Liver (tissue), 9 donors: ENCODE results near the gene PPP2R5C. TPM values are rescaled to one million over a fixed set of nuclear protein-coding genes. Genes with fewer than 3 reads are reported as not detected.

Source experiments
- DNase-seq: peaks from one replicate; pipeline ENCODE4 v3.0.0-alpha.2; 2017; ENCODE audit warnings: low spot score
- H3K27ac ChIP-seq, 2 donors: one replicate each; pipeline ENCODE4 v1.7.0; 2013; ENCODE audit warnings: inconsistent platforms in 2 of 2, low read length in 2 of 2, control low read depth in 1 of 2, low read depth in 1 of 2, mild to moderate bottlenecking in 1 of 2
- H3K27me3 ChIP-seq, 4 donors: one replicate each; pipeline versions ENCODE4 v1.6.1 to v1.7.0; 2013; ENCODE audit warnings: low read length in 3 of 4, inconsistent platforms in 1 of 4, mild to moderate bottlenecking in 1 of 4, moderate library complexity in 1 of 4; ENCODE audit not compliant: control insufficient read depth in 4 of 4, insufficient read depth in 4 of 4
- H3K36me3 ChIP-seq, 4 donors: one replicate each; pipeline versions ENCODE4 v1.6.1 to v1.7.0; 2013; ENCODE audit warnings: low read length in 3 of 4, mild to moderate bottlenecking in 3 of 4, low read depth in 1 of 4, moderate library complexity in 1 of 4; ENCODE audit not compliant: control insufficient read depth in 4 of 4, insufficient read depth in 3 of 4
- H3K4me1 ChIP-seq, 4 donors: one replicate each; pipeline versions ENCODE4 v1.6.1 to v1.7.0; 2013; ENCODE audit warnings: low read length in 3 of 4, mild to moderate bottlenecking in 3 of 4, moderate library complexity in 1 of 4; ENCODE audit not compliant: control insufficient read depth in 4 of 4, insufficient read depth in 4 of 4
- H3K4me3 ChIP-seq, 3 donors: one replicate each; pipeline versions ENCODE4 v1.6.1 to v1.7.0; 2013; ENCODE audit warnings: low read length in 3 of 3, control low read depth in 1 of 3, low read depth in 1 of 3, mild to moderate bottlenecking in 1 of 3
- H3K9ac ChIP-seq, 2 donors: one replicate each; pipeline ENCODE4 v1.7.0; 2013; ENCODE audit warnings: low read length in 2 of 2, mild to moderate bottlenecking in 2 of 2, moderate library complexity in 2 of 2, control low read depth in 1 of 2, low read depth in 1 of 2
- H3K9me3 ChIP-seq, 4 donors: one replicate each; pipeline versions ENCODE4 v1.6.1 to v1.7.0; 2013; ENCODE audit warnings: low read length in 3 of 4; ENCODE audit not compliant: control insufficient read depth in 4 of 4
- ATF3 ChIP-seq: IDR thresholded peaks from 2 replicates; pipeline ENCODE4 v1.6.1; 2016; ENCODE audit warnings: antibody characterized with exemption
- CTCF ChIP-seq: fragments of 150-350 bp; IDR thresholded peaks from 2 replicates; pipeline ENCODE4 v1.5.1; 2017; ENCODE audit warnings: improper control_type of control experiment, low read depth, low read length; ENCODE audit not compliant: missing input control
- EGR1 ChIP-seq, 2 donors: IDR thresholded peaks; 2 replicates each; pipeline ENCODE4 v1.6.1; 2016 to 2018; ENCODE audit warnings: antibody characterized with exemption in 2 of 2, low read depth in 2 of 2
- FOXA1 ChIP-seq: IDR thresholded peaks from 2 replicates; pipeline ENCODE4 v1.6.1; 2016; ENCODE audit warnings: antibody characterized with exemption
- FOXA2 ChIP-seq: IDR thresholded peaks from 2 replicates; pipeline ENCODE4 v1.6.1; 2016; ENCODE audit warnings: antibody characterized with exemption
- GABPA ChIP-seq, 2 donors: IDR thresholded peaks in 1 of 2; conservative IDR thresholded peaks in 1 of 2; 2 replicates each; pipeline ENCODE4 v1.6.1; 2016; ENCODE audit warnings: antibody characterized with exemption in 2 of 2, mild to moderate bottlenecking in 1 of 2, moderate library complexity in 1 of 2
- HNF4A ChIP-seq, 2 donors: conservative IDR thresholded peaks; 2 replicates each; pipeline ENCODE4 v1.6.1; 2016; ENCODE audit warnings: antibody characterized with exemption in 2 of 2, mild to moderate bottlenecking in 2 of 2
- HNF4G ChIP-seq: IDR thresholded peaks from 2 replicates; pipeline ENCODE4 v1.6.1; 2016; ENCODE audit warnings: antibody characterized with exemption
- NR2F2 ChIP-seq: IDR thresholded peaks from 2 replicates; pipeline ENCODE4 v1.6.1; 2016; ENCODE audit warnings: antibody characterized with exemption
- RAD21 ChIP-seq, 2 donors: IDR thresholded peaks; 2 replicates each; pipeline ENCODE4 v1.6.1; 2016; ENCODE audit warnings: antibody characterized with exemption in 2 of 2, mild to moderate bottlenecking in 2 of 2
- REST ChIP-seq: IDR thresholded peaks from 2 replicates; pipeline ENCODE4 v1.6.1; 2016; ENCODE audit warnings: antibody characterized with exemption, mild to moderate bottlenecking
- RXRA ChIP-seq, 2 donors: IDR thresholded peaks; 2 replicates each; pipeline ENCODE4 v1.6.1; 2017 to 2018; ENCODE audit warnings: antibody characterized with exemption in 2 of 2, mild to moderate bottlenecking in 1 of 2
- TAF1 ChIP-seq: conservative IDR thresholded peaks from 2 replicates; pipeline ENCODE4 v1.6.1; 2016; ENCODE audit warnings: antibody characterized with exemption, mild to moderate bottlenecking
- YY1 ChIP-seq: IDR thresholded peaks from 2 replicates; pipeline ENCODE4 v1.6.1; 2016; ENCODE audit warnings: antibody characterized with exemption, mild to moderate bottlenecking
- ZBTB33 ChIP-seq: IDR thresholded peaks from 2 replicates; pipeline ENCODE4 v1.6.1; 2016; ENCODE audit warnings: antibody characterized with exemption
- WGBS: extraction: QIAGEN DNeasy Blood & Tissue Kit; methylation state at CpG from one replicate; pipeline ENCODE4 v1.1.7; 2013; 5-methylcytosine and 5-hydroxymethylcytosine counted together
- polyA plus RNA-seq, 2 donors: library from polyadenylated mRNA; stranded (reverse) in 1 of 2; unstranded in 1 of 2; fragments of 200-250 nt in 1 of 2; fragments of >200 nt in 1 of 2; fragmentation: Nextera tagmentation in 1 of 2; extraction: Ambion mirVana in 1 of 2; gene quantifications; one replicate each; pipeline versions ENCODE4 v1.2.1 to v1.2.3, GENCODE V29; 2013 to 2015
- total RNA-seq, 2 donors: library from RNA; depleted of rRNA; stranded (reverse); fragments of >200 nt; gene quantifications; one replicate each; pipeline ENCODE4 v1.2.3, GENCODE V29; 2014
- donor health status: healthy.
- donor health status: healthy.
- donor health status: healthy.
- donor health status: healthy.
- donor health status: healthy.

Gene PPP2R5C
- total and polyA plus RNA-seq, 4 donors, result 33.5 to 52.3 (median 43.9) TPM

- WGBS, result 84% methylated on average over 12 of the region's 12 CpGs
- Histone ChIP-seq H3K27me3 (no peaks in the 10 kb centered on the region), H3K9ac (no peak overlapping the region), H3K4me1 (no peaks in the 10 kb centered on the region), H3K4me3 (no peak overlapping the region), H3K36me3 (peaks cover 6 to 67% (median 38%) of the 10 kb centered on the region in 4 donors), H3K9me3 (no peaks in the 10 kb centered on the region), H3K27ac (no peak overlapping the region)
- DNase-seq, result no peak
- TF ChIP-seq ATF3 (no peak), HNF4G (no peak), NR2F2 (no peak), YY1 (no peak), EGR1 (IDR thresholded peaks at IDR 0.05; ENCODE audit: low read depth in 2 of 2) (no peak), RAD21 (IDR thresholded peaks at IDR 0.05) (no peak), FOXA1 (no peak), CTCF (no peak), REST (no peak)
Observed at GRCh38 chr14:101894365-101895081, 133.0 kb downstream of the PPP2R5C start.

GRCh38 chr14:101895256-101895655, 133.7 kb downstream of the PPP2R5C start:
- WGBS, result 89% methylated on average over 9 of the region's 9 CpGs
- TF ChIP-seq ZBTB33, result no peak
- TF ChIP-seq NR2F2, result no peak
- no peak for TF ChIP-seq FOXA2
- no peak for TF ChIP-seq HNF4G
- TF ChIP-seq TAF1, result no peak
- no peak for TF ChIP-seq ATF3
- TF ChIP-seq RXRA (IDR thresholded peaks at IDR 0.05), result no peak
- no peak for TF ChIP-seq RAD21 (IDR thresholded peaks at IDR 0.05)
- TF ChIP-seq GABPA (IDR thresholded peaks at IDR 0.05 in 1 of 2, conservative IDR thresholded peaks at IDR 0.05 in 1 of 2), result no peak
- TF ChIP-seq FOXA1, result no peak
- no peak for TF ChIP-seq HNF4A (conservative IDR thresholded peaks at IDR 0.05)
- no peaks in the 10 kb centered on the region for H3K27me3 ChIP-seq
- no peaks in the 10 kb centered on the region for H3K9me3 ChIP-seq
- no peak overlapping the region for H3K9ac ChIP-seq
- no peak overlapping the region for H3K27ac ChIP-seq
- no peak overlapping the region for H3K4me3 ChIP-seq
- DNase-seq, result no peak
- H3K36me3 ChIP-seq, result peaks cover 10 to 70% (median 39%) of the 10 kb centered on the region in 4 donors
- no peaks in the 10 kb centered on the region for H3K4me1 ChIP-seq
